ENCODE results near the gene ROR1.

Gene ROR1

DNA sequence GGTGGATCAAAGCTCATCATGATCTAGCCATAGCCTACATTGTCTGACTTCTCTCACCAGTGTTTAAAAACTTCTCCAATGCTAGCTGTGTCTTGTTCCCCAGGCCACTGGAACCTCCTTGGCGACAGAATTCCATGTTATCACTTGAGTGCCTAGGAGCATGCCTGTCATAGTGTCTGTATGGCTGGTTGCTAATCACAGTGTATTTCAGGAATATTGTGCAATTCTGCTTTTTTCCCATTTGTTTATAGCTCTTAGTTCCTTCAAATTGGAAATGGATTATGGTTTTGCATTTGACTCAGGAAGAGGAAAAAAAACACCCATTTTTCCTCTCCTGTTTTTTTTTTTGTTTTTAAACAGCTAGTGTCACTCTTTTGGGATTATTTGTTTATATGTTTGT, 25.5 kb downstream of the ROR1 start:
- TF ChIP-seq, protein P1, sequence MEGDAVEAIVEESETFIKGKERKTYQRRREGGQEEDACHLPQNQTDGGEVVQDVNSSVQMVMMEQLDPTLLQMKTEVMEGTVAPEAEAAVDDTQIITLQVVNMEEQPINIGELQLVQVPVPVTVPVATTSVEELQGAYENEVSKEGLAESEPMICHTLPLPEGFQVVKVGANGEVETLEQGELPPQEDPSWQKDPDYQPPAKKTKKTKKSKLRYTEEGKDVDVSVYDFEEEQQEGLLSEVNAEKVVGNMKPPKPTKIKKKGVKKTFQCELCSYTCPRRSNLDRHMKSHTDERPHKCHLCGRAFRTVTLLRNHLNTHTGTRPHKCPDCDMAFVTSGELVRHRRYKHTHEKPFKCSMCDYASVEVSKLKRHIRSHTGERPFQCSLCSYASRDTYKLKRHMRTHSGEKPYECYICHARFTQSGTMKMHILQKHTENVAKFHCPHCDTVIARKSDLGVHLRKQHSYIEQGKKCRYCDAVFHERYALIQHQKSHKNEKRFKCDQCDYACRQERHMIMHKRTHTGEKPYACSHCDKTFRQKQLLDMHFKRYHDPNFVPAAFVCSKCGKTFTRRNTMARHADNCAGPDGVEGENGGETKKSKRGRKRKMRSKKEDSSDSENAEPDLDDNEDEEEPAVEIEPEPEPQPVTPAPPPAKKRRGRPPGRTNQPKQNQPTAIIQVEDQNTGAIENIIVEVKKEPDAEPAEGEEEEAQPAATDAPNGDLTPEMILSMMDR (conservative IDR thresholded peaks at IDR 0.05; ENCODE audit: low read depth, low read length): no peak
- DNase-seq (ENCODE audit: low read depth): no peak
- no peak overlapping the region for H3K4me3 ChIP-seq (ENCODE audit: low read depth, low read length)

- DNase-seq (ENCODE audit: low read depth): peak; percentile 21
- TF ChIP-seq, protein P1 (conservative IDR thresholded peaks at IDR 0.05; ENCODE audit: low read depth, low read length): no peak
- H3K4me3 ChIP-seq (ENCODE audit: low read depth, low read length): no peak overlapping the region
These were observed 26.0 kb downstream of the ROR1 start for GRCh38 chr1:63799820-63800219.

- no peak for DNase-seq (ENCODE audit: low read depth)
- TF ChIP-seq, protein P1 (conservative IDR thresholded peaks at IDR 0.05; ENCODE audit: low read depth, low read length): peak; percentile 27
- no peak overlapping the region for H3K4me3 ChIP-seq (ENCODE audit: low read depth, low read length)
These were observed 28.3 kb downstream of the ROR1 start for GRCh38 chr1:63802109-63802508.

DNA sequence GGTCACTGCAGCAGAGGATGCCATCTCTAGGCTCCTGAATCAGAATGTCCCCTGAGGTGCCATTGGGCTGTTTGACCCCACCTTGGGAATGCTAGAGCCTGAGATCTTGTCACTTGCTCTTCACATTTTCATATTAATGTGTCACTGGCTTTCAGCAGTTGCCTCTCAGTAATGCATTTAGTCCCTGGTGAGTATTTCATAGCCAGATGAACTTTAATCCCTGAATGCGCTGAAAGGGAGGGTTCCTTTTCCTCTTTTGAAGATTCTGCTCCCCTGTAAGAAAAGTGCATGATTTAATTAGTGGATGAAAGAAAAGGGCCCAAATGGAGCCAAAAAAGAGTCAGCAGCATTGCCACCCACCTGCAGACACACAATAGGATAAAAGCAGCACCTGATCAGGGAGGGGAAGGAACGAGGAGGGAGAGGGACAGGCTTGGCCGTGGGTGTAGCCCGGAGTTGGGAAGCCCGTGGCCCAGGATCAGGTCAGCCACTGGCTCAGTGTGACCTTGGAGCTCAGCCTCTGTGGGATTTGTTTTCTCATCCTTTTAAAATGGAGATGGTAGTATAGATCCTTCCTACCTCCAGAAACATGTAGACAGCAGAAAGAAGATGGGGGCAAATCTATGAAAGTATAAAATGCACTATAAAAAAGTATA, 31.1 kb downstream of the ROR1 start:
- H3K4me3 ChIP-seq (ENCODE audit: low read depth, low read length): no peak overlapping the region
- TF ChIP-seq, protein P1 (conservative IDR thresholded peaks at IDR 0.05; ENCODE audit: low read depth, low read length): no peak
- DNase-seq (ENCODE audit: low read depth): no peak

DNA sequence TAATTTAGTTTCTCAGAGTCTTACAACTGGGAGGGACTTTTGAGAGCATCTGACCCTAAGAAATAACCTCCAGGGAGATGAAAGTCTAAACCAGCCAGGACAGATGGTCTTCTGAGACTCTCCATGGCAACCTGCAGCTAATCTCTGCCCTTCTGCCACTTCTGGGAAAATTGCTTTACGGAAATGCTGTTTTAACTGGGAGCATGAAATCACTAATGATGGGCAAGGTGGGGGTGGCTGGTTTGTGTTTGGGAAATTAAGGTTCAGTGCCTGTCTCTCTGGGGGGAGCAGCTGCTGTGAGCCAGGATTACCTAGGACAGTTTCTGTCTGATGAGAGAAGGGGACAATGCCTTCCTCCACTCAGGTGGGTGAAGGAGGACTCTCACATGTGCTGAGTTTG, 33.2 kb downstream of the ROR1 start:
- no peak for DNase-seq (ENCODE audit: low read depth)
- TF ChIP-seq, protein P1 (conservative IDR thresholded peaks at IDR 0.05; ENCODE audit: low read depth, low read length): no peak
- H3K4me3 ChIP-seq (ENCODE audit: low read depth, low read length): no peak overlapping the region

DNA sequence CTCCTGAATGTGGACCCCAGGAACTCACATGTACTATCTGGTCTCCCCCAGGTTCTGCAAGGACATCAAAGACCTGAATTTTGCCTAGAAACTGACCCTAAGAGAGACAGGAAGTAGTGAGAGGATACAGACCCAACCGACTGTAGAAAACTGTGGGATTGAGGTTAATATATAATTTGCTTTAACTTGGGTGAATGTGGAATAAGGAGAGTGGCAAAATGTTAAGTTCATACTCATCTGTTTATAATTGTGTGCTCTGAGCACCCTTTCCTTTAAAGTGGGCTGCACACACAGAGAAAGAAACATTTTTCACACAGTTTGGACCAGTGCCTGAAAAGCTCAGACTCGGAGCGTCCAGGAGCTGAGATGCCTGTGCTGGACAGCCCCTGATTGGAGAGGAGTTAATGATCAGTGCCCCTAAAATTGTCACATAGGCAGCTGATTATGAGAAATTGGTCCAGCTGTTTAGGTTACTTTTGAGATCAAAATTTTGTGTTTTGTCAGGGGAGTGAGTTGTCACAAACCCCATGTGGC, 37.2 kb downstream of the ROR1 start:
- TF ChIP-seq, protein P1 (conservative IDR thresholded peaks at IDR 0.05; ENCODE audit: low read depth, low read length): no peak
- H3K4me3 ChIP-seq (ENCODE audit: low read depth, low read length): no peak overlapping the region
- DNase-seq (ENCODE audit: low read depth): no peak

All from choroid plexus epithelial cell (primary cell).